A549 (cell line): ENCODE results near the gene UNC5B. TPM values are rescaled to one million over a fixed set of nuclear protein-coding genes. Genes with fewer than 3 reads are reported as not detected.
A peak's percentile ranks its signal among the peaks of the same experiment; 100 is the strongest.

Experiments
- ATAC-seq, 2 experiments: fragments of 200-7000 bp in 1 of 2; fragments of >200 bp in 1 of 2; cut with Nextera tagmentation in 1 of 2; cut with Tn5 transposase in 1 of 2; 3 replicates each; pipeline versions ENCODE4 v1.8.0 to v1.9.1; 2018 to 2020; ENCODE audit warnings: mild to moderate bottlenecking in 1 of 2, moderate library complexity in 1 of 2
- CTCF ChIA-PET: fragments of 300-600 bp; sonication (Branson Sonifier 250); formaldehyde crosslinking; extraction: SDS; loops from one replicate; lab custom pipeline; 2021; ENCODE audit warnings: antibody characterized with exemption, inconsistent platforms; lab: Yijun Ruan, JAX
- POLR2A ChIA-PET: fragments of 350-600 bp; formaldehyde crosslinking; extraction: SDS; loops from one replicate; lab custom pipeline; 2021; ENCODE audit warnings: antibody characterized with exemption, inconsistent platforms; lab: Yijun Ruan, JAX
- DNase-seq, 2 experiments: peaks; one replicate each; pipeline versions ENCODE4 v3.0.0 to v3.0.0-alpha.2; 2011 to 2016; ENCODE audit warnings: low read depth in 1 of 2, low spot score in 1 of 2
- FAIRE-seq: peaks from 2 replicates; lab custom pipeline; 2011; peaks lifted over from hg19 to GRCh38; lab: Jason Lieb, UNC
- H3K27ac ChIP-seq, 2 experiments: fragments of >200 bp; sonication (Bioruptor Twin); formaldehyde crosslinking; 3 replicates each; pipeline ENCODE4 v1.5.1; 2016 to 2017
- H3K4me1 ChIP-seq: fragments of >200 bp; sonication (Bioruptor Twin); formaldehyde crosslinking; 3 replicates; pipeline ENCODE4 v1.6.1; 2016
- H3K4me2 ChIP-seq: fragments of >200 bp; sonication (Bioruptor Twin); formaldehyde crosslinking; 3 replicates; pipeline ENCODE4 v1.6.1; 2016
- H3K4me3 ChIP-seq: fragments of >200 bp; sonication (Bioruptor Twin); formaldehyde crosslinking; 3 replicates; pipeline ENCODE4 v1.5.1; 2016
- H3K9me3 ChIP-seq: fragments of >200 bp; sonication (Bioruptor Twin); formaldehyde crosslinking; 3 replicates; pipeline ENCODE4 v1.6.1; 2016
- ATOH8 ChIP-seq: fragments of 250-450 bp; sonication (Bioruptor Pico); IDR thresholded peaks from 2 replicates; pipeline ENCODE4 v1.5.0; 2020; ENCODE audit warnings: low read depth, mild to moderate bottlenecking, moderate library complexity
- BHLHE40 ChIP-seq: IDR thresholded peaks from 2 replicates; pipeline ENCODE4 v1.6.1; 2012; ENCODE audit warnings: low read depth, low read length, inconsistent platforms
- CBX8 ChIP-seq: fragments of 200-600 bp; sonication (generic); IDR thresholded peaks from 2 replicates; pipeline ENCODE4 v1.6.1; 2016
- CEBPB ChIP-seq, 2 experiments: fragments of >200 bp in 1 of 2; sonication (Bioruptor Twin) in 1 of 2; formaldehyde crosslinking in 1 of 2; IDR thresholded peaks; 2 replicates each; pipeline ENCODE4 v1.6.1; 2012 to 2016
- CTCF ChIP-seq: fragments of >200 bp; sonication (Bioruptor Twin); formaldehyde crosslinking; IDR thresholded peaks from 3 replicates; pipeline ENCODE4 v1.5.1; 2016
- FOXS1 ChIP-seq: fragments of 250-450 bp; sonication (Bioruptor Pico); IDR thresholded peaks from 2 replicates; pipeline ENCODE4 v1.5.0; 2020; ENCODE audit warnings: mild to moderate bottlenecking, moderate library complexity
- HES2 ChIP-seq: fragments of >200 bp; sonication (Bioruptor Twin); formaldehyde crosslinking; IDR thresholded peaks from 2 replicates; pipeline ENCODE4 v1.6.1; 2016
- HEYL ChIP-seq: fragments of 250-450 bp; sonication (Bioruptor Pico); IDR thresholded peaks from 2 replicates; pipeline ENCODE4 v1.8.0; 2021; ENCODE audit warnings: mild to moderate bottlenecking, moderate library complexity
- HOXA7 ChIP-seq: fragments of 250-450 bp; sonication (Bioruptor Pico); IDR thresholded peaks from 2 replicates; pipeline ENCODE4 v1.5.0; 2020; ENCODE audit warnings: mild to moderate bottlenecking, moderate library complexity
- MAFK ChIP-seq: fragments of 450-650 bp; IDR thresholded peaks from 2 replicates; pipeline ENCODE4 v1.6.1; 2014; ENCODE audit not compliant: partially characterized antibody
- NFE2L2 ChIP-seq: fragments of 150-350 bp; conservative IDR thresholded peaks from 2 replicates; pipeline ENCODE4 v1.6.1; 2014; ENCODE audit warnings: low read length
- PBX3 ChIP-seq: IDR thresholded peaks from 2 replicates; pipeline ENCODE4 v1.6.1; 2012
- RAD21 ChIP-seq, 2 experiments: fragments of >200 bp in 1 of 2; sonication (Bioruptor Twin) in 1 of 2; formaldehyde crosslinking in 1 of 2; IDR thresholded peaks in 1 of 2; conservative IDR thresholded peaks in 1 of 2; 2 replicates in 1 of 2; 3 replicates in 1 of 2; pipeline ENCODE4 v1.6.1; 2012 to 2018; ENCODE audit warnings: inconsistent platforms in 1 of 2
- RFX5 ChIP-seq: fragments of 450-650 bp; IDR thresholded peaks from 2 replicates; pipeline ENCODE4 v1.7.1; 2014; ENCODE audit warnings: antibody characterized with exemption, mild to moderate bottlenecking, moderate library complexity
- SMC3 ChIP-seq: fragments of >200 bp; sonication (Bioruptor Twin); formaldehyde crosslinking; IDR thresholded peaks from 3 replicates; pipeline ENCODE4 v1.6.1; 2018; ENCODE audit warnings: inconsistent platforms
- USF2 ChIP-seq: fragments of 450-650 bp; IDR thresholded peaks from 2 replicates; pipeline ENCODE4 v1.6.1; 2014; ENCODE audit warnings: antibody characterized with exemption
- ZFP36 ChIP-seq: fragments of 450-650 bp; IDR thresholded peaks from 2 replicates; pipeline ENCODE4 v1.6.1; 2014; ENCODE audit warnings: borderline replicate concordance; ENCODE audit not compliant: partially characterized antibody
- ZSCAN20 ChIP-seq: fragments of 250-450 bp; sonication (Bioruptor Pico); IDR thresholded peaks from 2 replicates; pipeline ENCODE4 v1.8.0; 2022; ENCODE audit warnings: mild to moderate bottlenecking, moderate library complexity
- WGBS: methylation state at CpG from one replicate; pipeline ENCODE4 v1.1.6; 2017; ENCODE audit errors: missing lambda C conversion rate; 5-methylcytosine and 5-hydroxymethylcytosine counted together
- polyA plus RNA-seq, 4 experiments: library from polyadenylated mRNA; depleted of rRNA in 3 of 4; stranded (reverse); fragments of >200 nt; fragmentation: RNase III in 1 of 4; extraction: RNeasy Plus Mini Kit Qiagen cat#74134 plus additional on column Dnase treatment in 1 of 4; gene quantifications; 2 replicates in 3 of 4; 3 replicates in 1 of 4; pipeline ENCODE4 v1.2.3, GENCODE V29; 2011 to 2017

UNC5B gene
- polyA plus RNA-seq, 2 of the 4 experiments (the other 2 are of a cell fraction) = 0.14 to 1.0 TPM

- peaks cover 18% of the 10 kb centered on the region; the same call in 2 of the 3 replicates for H3K4me1 ChIP-seq
- peak overlapping the region in 1 of 2 experiments; percentile 31; a peak in 1 of 6 replicates for H3K27ac ChIP-seq
- DNase-seq (peak; percentile 39), ATAC-seq (peak; percentile 35 to 63; a peak in 3 of 6 replicates)
- ChIA-PET POLR2A (no interaction called here), CTCF (interaction anchor here (0.8 to 25.1 kb wide), 11 partner anchors 10 to 719 kb away, joined by 3 to 362 read pairs (median 4); no protein-coding TSS in a partner anchor)
- no peak overlapping the region for H3K4me2 ChIP-seq
- TF ChIP-seq SMC3 = peak; percentile 31; the same call in 2 of the 3 replicates
- peak; percentile 28; the same call in 2 of the 3 replicates for TF ChIP-seq CTCF
- no peak for TF ChIP-seq ZFP36
- TF ChIP-seq RAD21 (conservative IDR thresholded peaks at IDR 0.05 in 1 of 2, IDR thresholded peaks at IDR 0.05 in 1 of 2) = 0 out of 5 replicates have a peak, but pooled peaks of 1 of the 2 experiments have one; percentile 16
- TF ChIP-seq, all 56 proteins: peak for 3
- no peaks in the 10 kb centered on the region for H3K9me3 ChIP-seq
- no peak overlapping the region for H3K4me3 ChIP-seq
- no peak for FAIRE-seq
- 40% methylated on average over 7 of the region's 8 CpGs for WGBS
Observed at GRCh38 chr10:71268247-71268691, 55.9 kb downstream of the UNC5B start.

GRCh38 chr10:71268758-71269157 is 56.4 kb downstream of the UNC5B start:
- Histone ChIP-seq H3K4me2 (no peak overlapping the region), H3K9me3 (no peaks in the 10 kb centered on the region), H3K4me1 (peaks cover 18% of the 10 kb centered on the region; the same call in 2 of the 3 replicates), H3K4me3 (no peak overlapping the region), H3K27ac (no peak overlapping the region; a peak in 1 of 6 replicates)
- TF ChIP-seq ZSCAN20 = no peak
- no peak for TF ChIP-seq CBX8
- 72% methylated on average over 11 of the region's 11 CpGs for WGBS
- DNase-seq (no peak), FAIRE-seq (no peak), ATAC-seq (no peak; a peak in 1 of 6 replicates)
- ChIA-PET CTCF (interaction anchor here (0.8 to 25.1 kb wide), 14 partner anchors 8 to 456 kb away, joined by 3 to 362 read pairs (median 6); no protein-coding TSS in a partner anchor), POLR2A (no interaction called here)

GRCh38 chr10:71269301-71270288 is 57.2 kb downstream of the UNC5B start:
- no peak for TF ChIP-seq ATOH8 (CRISPR knock-in tag)
- no peak for TF ChIP-seq BHLHE40
- no peak for TF ChIP-seq NFE2L2
- TF ChIP-seq HES2 = no peak
- TF ChIP-seq MAFK = no peak
- TF ChIP-seq HOXA7 (CRISPR knock-in tag) = no peak
- no peak for TF ChIP-seq HEYL
- no peak for TF ChIP-seq FOXS1
- no peak for TF ChIP-seq RFX5
- no peak for TF ChIP-seq PBX3
- no peak for TF ChIP-seq USF2
- TF ChIP-seq CEBPB (IDR thresholded peaks at IDR 0.05) = no peak
- no peak for TF ChIP-seq SMC3
- TF ChIP-seq, all 56 proteins: peak for 0
- H3K9me3 ChIP-seq = no peaks in the 10 kb centered on the region
- H3K4me1 ChIP-seq = peaks cover 18% of the 10 kb centered on the region; the same call in 2 of the 3 replicates
- peak in 1 of 2 experiments; percentile 15; a peak in 3 of 6 replicates for ATAC-seq
- no peak overlapping the region for H3K27ac ChIP-seq
- no peak overlapping the region for H3K4me2 ChIP-seq
- H3K4me3 ChIP-seq = no peak overlapping the region
- ChIA-PET POLR2A (no interaction called here), CTCF (interaction anchor here (0.6 to 25.1 kb wide), 30 partner anchors 9 to 373 kb away, joined by 3 to 362 read pairs (median 4); no protein-coding TSS in a partner anchor)
- FAIRE-seq = no peak
- 69% methylated on average over 8 of the region's 11 CpGs for WGBS
- DNase-seq = no peak
